Activated CD8-positive, alpha-beta T cell treated with anti-CD3 and anti-CD28 coated beads for 36 hours (primary cell): Measurements from ENCODE around the gene TAF4. TPM values are rescaled to one million over a fixed set of nuclear protein-coding genes. Genes with fewer than 3 reads are reported as not detected.

ENCODE experiments used
- ATAC-seq: fragments of 200-7000 bp; cut with Tn5 transposase; one replicate; pipeline ENCODE4 v1.10.0; 2021; ENCODE audit warnings: mild to moderate bottlenecking, moderate library complexity
- CTCF ChIA-PET: fragments of 350-600 bp; sonication (Branson Sonifier 250); formaldehyde crosslinking; loops from one replicate; lab custom pipeline; 2021; ENCODE audit warnings: antibody characterized with exemption; lab: Charles Lee
- POLR2A ChIA-PET: fragments of 350-600 bp; sonication (Branson Sonifier 250); formaldehyde crosslinking; loops from one replicate; lab custom pipeline; 2021; ENCODE audit warnings: antibody characterized with exemption; lab: Charles Lee
- DNase-seq: peaks from one replicate; pipeline ENCODE4 v3.0.0-alpha.2; 2020
- H3K27ac Mint-ChIP-seq: one replicate; pipeline ENCODE4 v1.8.0; 2021; ENCODE audit warnings: mild to moderate bottlenecking, mixed read lengths
- H3K27me3 Mint-ChIP-seq: one replicate; pipeline ENCODE4 v1.8.0; 2021; ENCODE audit warnings: mixed read lengths
- H3K36me3 Mint-ChIP-seq: one replicate; pipeline ENCODE4 v1.8.0; 2021; ENCODE audit warnings: low read depth, mixed read lengths
- H3K4me1 Mint-ChIP-seq: one replicate; pipeline ENCODE4 v1.8.0; 2021; ENCODE audit warnings: low read depth, mixed read lengths
- H3K4me3 Mint-ChIP-seq: one replicate; pipeline ENCODE4 v1.8.0; 2021; ENCODE audit warnings: mild to moderate bottlenecking, moderate library complexity, mixed read lengths
- H3K9me3 Mint-ChIP-seq: one replicate; pipeline ENCODE4 v1.8.0; 2021; ENCODE audit warnings: mixed read lengths
- intact Hi-C: fragments of 100-400 bp; cut with micrococcal nuclease; formaldehyde crosslinking; loops from one replicate; pipeline ENCODE4 v1.10.0; 2022
- total RNA-seq, 2 experiments: library from RNA; stranded (reverse); gene quantifications; one replicate each; pipeline ENCODE4 v1.2.3, GENCODE V29; 2021
- TF ChIP-seq, protein P1 (sequence below): fragments of 200-600 bp; IDR thresholded peaks from one replicate; pipeline ENCODE4 v1.8.0; 2022; ENCODE audit warnings: antibody characterized with exemption, mild to moderate bottlenecking

TAF4 gene
- total RNA-seq, 2 experiments from 2014 or later, result 14.1 to 15.9 TPM

DNA sequence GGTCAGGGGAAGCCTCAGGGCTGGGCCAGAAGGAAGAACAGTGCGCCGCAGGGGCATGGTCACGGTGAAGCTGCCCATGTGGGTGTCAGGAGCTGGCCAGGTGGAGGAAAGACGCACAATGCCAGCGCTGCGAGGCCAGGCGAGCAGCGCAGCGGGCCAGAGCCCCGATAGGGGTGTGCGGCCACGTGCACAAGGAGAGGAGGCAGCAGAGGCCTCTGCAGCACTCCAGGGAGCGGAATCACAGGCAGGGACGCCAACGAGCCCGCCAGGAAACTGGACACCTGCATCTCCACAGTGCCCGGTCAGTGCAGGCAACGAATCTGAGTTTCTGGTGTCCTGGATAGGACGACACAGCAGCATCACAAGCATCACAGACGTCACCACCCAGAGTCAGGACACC is 35.7 kb downstream of the TAF4 start:
- CTCF ChIA-PET, result no interaction called here
- POLR2A ChIA-PET, result interaction anchor here (2.3 kb wide), 1 partner anchor 111 kb away, joined by 6 read pairs; no protein-coding TSS in a partner anchor
- Mint-ChIP-seq H3K4me1 (peaks cover 53% of the 10 kb centered on the region), H3K27me3 (no peaks in the 10 kb centered on the region), H3K36me3 (no peaks in the 10 kb centered on the region), H3K9me3 (no peaks in the 10 kb centered on the region), H3K27ac (peak overlapping the region; percentile 82), H3K4me3 (no peak overlapping the region)
- intact Hi-C loops, result loop anchor here (10.0 kb wide), 1 partner anchor 95 kb away; the partner anchor contains the start of gene LSM14B
- TF ChIP-seq, protein P1, sequence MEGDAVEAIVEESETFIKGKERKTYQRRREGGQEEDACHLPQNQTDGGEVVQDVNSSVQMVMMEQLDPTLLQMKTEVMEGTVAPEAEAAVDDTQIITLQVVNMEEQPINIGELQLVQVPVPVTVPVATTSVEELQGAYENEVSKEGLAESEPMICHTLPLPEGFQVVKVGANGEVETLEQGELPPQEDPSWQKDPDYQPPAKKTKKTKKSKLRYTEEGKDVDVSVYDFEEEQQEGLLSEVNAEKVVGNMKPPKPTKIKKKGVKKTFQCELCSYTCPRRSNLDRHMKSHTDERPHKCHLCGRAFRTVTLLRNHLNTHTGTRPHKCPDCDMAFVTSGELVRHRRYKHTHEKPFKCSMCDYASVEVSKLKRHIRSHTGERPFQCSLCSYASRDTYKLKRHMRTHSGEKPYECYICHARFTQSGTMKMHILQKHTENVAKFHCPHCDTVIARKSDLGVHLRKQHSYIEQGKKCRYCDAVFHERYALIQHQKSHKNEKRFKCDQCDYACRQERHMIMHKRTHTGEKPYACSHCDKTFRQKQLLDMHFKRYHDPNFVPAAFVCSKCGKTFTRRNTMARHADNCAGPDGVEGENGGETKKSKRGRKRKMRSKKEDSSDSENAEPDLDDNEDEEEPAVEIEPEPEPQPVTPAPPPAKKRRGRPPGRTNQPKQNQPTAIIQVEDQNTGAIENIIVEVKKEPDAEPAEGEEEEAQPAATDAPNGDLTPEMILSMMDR, result no peak
- no peak for DNase-seq
- ATAC-seq, result no peak

DNA sequence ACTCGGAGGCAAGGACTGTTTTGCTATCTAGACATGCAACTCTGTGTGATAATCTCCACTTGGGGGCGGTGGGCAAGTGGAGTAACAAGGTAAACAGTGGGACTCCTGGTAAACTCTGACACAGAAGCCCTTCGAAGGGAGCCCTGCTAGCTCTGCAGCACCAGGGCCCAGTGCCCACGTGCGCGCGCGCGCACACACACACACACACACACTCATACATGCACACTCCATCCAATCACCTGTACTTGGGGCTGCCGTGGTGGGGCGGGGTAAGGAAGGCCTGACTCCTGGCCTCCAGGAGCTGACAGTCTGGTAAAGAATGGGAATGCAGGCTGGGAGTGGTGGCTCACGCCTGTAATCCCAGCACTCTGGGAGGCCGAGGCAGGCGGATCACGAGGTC is 36.4 kb downstream of the TAF4 start:
- H3K27ac Mint-ChIP-seq, result no peak overlapping the region
- H3K36me3 Mint-ChIP-seq, result no peaks in the 10 kb centered on the region
- ChIA-PET POLR2A (interaction anchor here (0.7 kb wide), 1 partner anchor 188 kb away, joined by 3 read pairs; no protein-coding TSS in a partner anchor), CTCF (no interaction called here)
- TF ChIP-seq, protein P1, result no peak
- H3K4me3 Mint-ChIP-seq, result no peak overlapping the region
- no peaks in the 10 kb centered on the region for H3K9me3 Mint-ChIP-seq
- DNase-seq, result no peak
- H3K4me1 Mint-ChIP-seq, result peaks cover 55% of the 10 kb centered on the region
- no peaks in the 10 kb centered on the region for H3K27me3 Mint-ChIP-seq
- ATAC-seq, result no peak
- intact Hi-C loops, result loop anchor here (10.0 kb wide), 1 partner anchor 96 kb away; the partner anchor contains the start of gene LSM14B

DNA sequence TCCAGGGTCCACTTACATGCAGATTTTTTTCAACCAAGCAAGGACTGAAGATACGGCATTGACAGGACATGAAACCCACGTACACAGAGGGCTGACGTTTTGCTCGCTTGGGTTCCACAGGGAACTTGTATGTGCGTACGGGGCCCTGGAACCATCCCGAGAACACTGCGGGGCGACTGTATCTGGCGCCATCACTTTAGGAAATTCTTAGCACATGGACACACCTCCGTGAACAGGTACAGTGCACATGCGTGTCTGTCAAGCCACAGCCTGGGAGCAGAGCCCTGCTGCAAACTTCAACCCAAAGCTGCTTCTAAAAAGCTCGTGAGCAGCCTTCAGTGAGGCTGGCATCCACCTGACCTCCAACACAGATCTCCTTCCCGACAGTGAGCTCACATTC is 37.3 kb downstream of the TAF4 start:
- Mint-ChIP-seq H3K9me3 (no peaks in the 10 kb centered on the region), H3K27ac (no peak overlapping the region), H3K4me3 (no peak overlapping the region), H3K27me3 (no peaks in the 10 kb centered on the region), H3K4me1 (peaks cover 53% of the 10 kb centered on the region), H3K36me3 (no peaks in the 10 kb centered on the region)
- ChIA-PET POLR2A (no interaction called here), CTCF (no interaction called here)
- TF ChIP-seq, protein P1, result no peak
- DNase-seq (no peak), ATAC-seq (no peak)
- intact Hi-C loops, result loop anchor here (10.0 kb wide), 1 partner anchor 96 kb away; the partner anchor contains the start of gene LSM14B

DNA sequence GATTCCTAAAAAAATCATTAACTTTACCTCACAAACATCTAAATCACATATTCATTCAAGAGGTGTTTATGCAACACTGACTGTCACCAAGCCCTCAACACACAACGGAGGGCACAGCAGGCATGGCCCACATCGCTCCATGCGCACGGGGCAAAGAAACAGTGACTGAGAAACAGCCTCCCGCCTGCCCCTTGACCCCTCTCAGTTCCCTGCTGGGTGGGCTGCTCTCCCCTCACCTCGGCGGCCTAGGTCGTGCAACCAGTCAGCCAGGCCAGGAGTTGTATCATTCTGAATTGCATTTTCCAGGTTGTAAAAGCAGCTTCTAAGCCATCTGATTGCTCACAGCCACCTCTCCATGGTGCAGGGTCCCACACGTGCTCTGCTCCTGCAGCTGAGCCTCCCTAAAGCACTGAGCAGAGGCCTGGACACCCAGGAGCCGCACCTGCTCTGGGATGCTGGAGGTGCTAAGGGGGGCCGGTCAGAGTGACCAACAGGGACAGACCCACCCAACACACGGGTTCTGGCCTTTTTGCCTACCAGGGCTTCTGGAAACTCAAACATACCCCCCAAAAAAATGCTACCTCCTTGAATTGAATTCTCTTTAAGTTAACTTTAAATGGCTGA is 37.9 kb downstream of the TAF4 start:
- Mint-ChIP-seq H3K36me3 (no peaks in the 10 kb centered on the region), H3K4me1 (peaks cover 51% of the 10 kb centered on the region), H3K27me3 (no peaks in the 10 kb centered on the region), H3K9me3 (no peaks in the 10 kb centered on the region), H3K4me3 (no peak overlapping the region), H3K27ac (no peak overlapping the region)
- ATAC-seq, result no peak
- DNase-seq, result no peak
- TF ChIP-seq, protein P1, result no peak
- CTCF ChIA-PET, result no interaction called here
- POLR2A ChIA-PET, result no interaction called here
- intact Hi-C loops, result loop anchor here (10.0 kb wide), 1 partner anchor 97 kb away; the partner anchor contains the start of gene LSM14B

DNA sequence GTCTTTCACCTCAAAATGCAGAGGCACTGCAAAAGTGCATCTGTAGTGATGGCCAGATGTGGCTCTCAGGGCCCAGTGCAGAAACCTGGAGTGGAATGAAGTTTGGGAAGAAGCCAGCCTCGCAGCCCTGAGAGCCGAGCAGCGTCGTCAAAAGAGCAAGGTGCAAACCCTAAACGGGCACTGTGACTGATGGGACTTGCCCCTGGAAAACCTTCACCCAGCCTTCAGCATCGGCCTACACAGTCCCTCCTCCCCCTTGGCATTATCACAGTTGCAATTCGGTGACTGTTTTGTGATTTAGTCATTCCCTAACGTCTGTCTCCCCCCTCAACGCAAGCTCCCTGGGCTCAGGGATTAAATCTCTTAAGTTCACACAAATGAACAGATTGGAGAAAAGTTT is 38.6 kb downstream of the TAF4 start:
- Mint-ChIP-seq H3K27me3 (no peaks in the 10 kb centered on the region), H3K4me1 (peaks cover 47% of the 10 kb centered on the region), H3K27ac (no peak overlapping the region), H3K4me3 (no peak overlapping the region), H3K9me3 (no peaks in the 10 kb centered on the region), H3K36me3 (no peaks in the 10 kb centered on the region)
- no peak for DNase-seq
- no peak for ATAC-seq
- TF ChIP-seq, protein P1, result no peak
- ChIA-PET CTCF (interaction anchor here (1.4 to 1.8 kb wide), 3 partner anchors 10 to 100 kb away, joined by 3 to 6 read pairs (median 5); no protein-coding TSS in a partner anchor), POLR2A (no interaction called here)
- intact Hi-C loops, result loop anchor here (10.0 kb wide), 1 partner anchor 98 kb away; the partner anchor contains the start of gene LSM14B
